NCI-H1417 (cell line): Measurements from ENCODE around the gene CTSD.
A peak's percentile ranks its signal among the peaks of the same experiment; 100 is the strongest.
"Not testable (repeated sequence)": the region's sequence is repeated elsewhere in the genome, so short reads cannot be mapped to it uniquely, and the experiment has no call there.

ENCODE experiments used
- DNase-seq, 3 experiments: peaks; one replicate each; lab custom pipeline; 2025; lab: John Stamatoyannopoulos, UW

The CTSD gene

GRCh38 chr11:1763796-1764661 lies at the start of gene CTSD:
CTSD (minus strand) TSS chr11:1763927; CDS start chr11:1763859, 68 bp downstream.
- peak; percentile 81 to 90 (median 82) for DNase-seq

GRCh38 chr11:1813356-1813755 lies 49.6 kb upstream of the CTSD start:
- DNase-seq, result not testable (repeated sequence)

- DNase-seq, result no peak
Measured at GRCh38 chr11:1812801-1813200, 49.1 kb upstream of the CTSD start.

- DNase-seq, result no peak
Measured at GRCh38 chr11:1812274-1812673, 48.5 kb upstream of the CTSD start.

GRCh38 chr11:1810761-1811160 lies 47.0 kb upstream of the CTSD start:
- DNase-seq, result no peak

- peak in 1 of 3 experiments; percentile 4 for DNase-seq
Measured at GRCh38 chr11:1807264-1807995, 43.7 kb upstream of the CTSD start.

- no peak for DNase-seq
Measured at GRCh38 chr11:1805525-1805924, 41.8 kb upstream of the CTSD start.

- not testable (repeated sequence) for DNase-seq
Measured at GRCh38 chr11:1803835-1804519, 40.2 kb upstream of the CTSD start.

- no peak for DNase-seq
Measured at GRCh38 chr11:1803246-1803645, 39.5 kb upstream of the CTSD start.

- DNase-seq, result no peak
Measured at GRCh38 chr11:1797391-1798125, 33.8 kb upstream of the CTSD start.

GRCh38 chr11:1796413-1797011 lies 32.8 kb upstream of the CTSD start:
- no peak for DNase-seq

- no peak for DNase-seq
Measured at GRCh38 chr11:1793081-1793480, 29.4 kb upstream of the CTSD start.

GRCh38 chr11:1792461-1792860 lies 28.7 kb upstream of the CTSD start:
- no peak for DNase-seq

GRCh38 chr11:1791912-1792311 lies 28.2 kb upstream of the CTSD start:
- DNase-seq, result no peak

GRCh38 chr11:1786466-1786865 lies 22.7 kb upstream of the CTSD start:
- no peak for DNase-seq

GRCh38 chr11:1785749-1786413 lies 22.2 kb upstream of the CTSD start:
- no peak for DNase-seq

- no peak for DNase-seq
Measured at GRCh38 chr11:1784761-1785650, 21.3 kb upstream of the CTSD start.

- peak in 1 of 3 experiments; percentile 4 for DNase-seq
Measured at GRCh38 chr11:1783725-1784529, 20.2 kb upstream of the CTSD start.
